HUES6 (cell line): ENCODE data around the gene TSC22D4.

Experiments
- H3K27ac ChIP-seq: 2 replicates; pipeline ENCODE4 v1.7.0; 2013; ENCODE audit warnings: low read depth, mild to moderate bottlenecking, low read length, inconsistent platforms
- H3K27me3 ChIP-seq: 2 replicates; pipeline ENCODE4 v1.6.1; 2013; ENCODE audit warnings: low read length; ENCODE audit not compliant: control insufficient read depth, insufficient read depth
- H3K36me3 ChIP-seq: 2 replicates; pipeline ENCODE4 v1.6.1; 2013; ENCODE audit warnings: low read length; ENCODE audit not compliant: control insufficient read depth, insufficient read depth
- H3K4me1 ChIP-seq: 2 replicates; pipeline ENCODE4 v1.6.1; 2013; ENCODE audit warnings: low read length; ENCODE audit not compliant: control insufficient read depth, insufficient read depth
- H3K4me3 ChIP-seq: 2 replicates; pipeline ENCODE4 v1.5.1; 2013; ENCODE audit warnings: low read depth, low read length
- H3K9ac ChIP-seq: one replicate; pipeline ENCODE4 v1.6.1; 2013; ENCODE audit warnings: mild to moderate bottlenecking, low read length
- H3K9me3 ChIP-seq: 2 replicates; pipeline ENCODE4 v1.6.1; 2013; ENCODE audit warnings: low read depth, low read length; ENCODE audit not compliant: control insufficient read depth, insufficient read depth

TSC22D4 gene

DNA sequence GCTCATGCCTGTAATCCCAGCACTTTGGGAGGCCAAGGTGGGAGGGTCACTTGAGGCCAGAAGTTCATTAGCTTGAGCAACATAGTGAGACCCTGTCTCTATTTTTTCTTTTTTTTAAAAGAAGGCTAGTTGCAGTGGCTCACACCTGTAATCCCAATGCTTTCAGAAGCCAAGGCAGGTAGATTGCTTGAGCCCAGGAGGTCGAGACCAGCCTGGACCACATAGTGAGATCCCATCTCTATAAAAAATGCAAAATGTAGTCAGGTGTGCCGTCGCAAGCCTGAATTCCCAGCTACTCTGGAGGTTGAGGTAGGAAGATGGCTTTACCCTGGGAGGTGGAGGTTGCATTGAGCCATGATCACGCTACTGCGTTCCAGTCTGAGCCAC is 12.2 kb upstream of the TSC22D4 start:
- Histone ChIP-seq H3K36me3 (0 out of 2 replicates have a peak, but pooled peaks cover 4% of the 10 kb centered on the region), H3K4me1 (peaks cover 13% of the 10 kb centered on the region; the same call in 1 of the 2 replicates), H3K4me3 (no peak overlapping the region), H3K9me3 (no peaks in the 10 kb centered on the region), H3K9ac (no peak overlapping the region), H3K27ac (no peak overlapping the region), H3K27me3 (peaks cover 8% of the 10 kb centered on the region)

DNA sequence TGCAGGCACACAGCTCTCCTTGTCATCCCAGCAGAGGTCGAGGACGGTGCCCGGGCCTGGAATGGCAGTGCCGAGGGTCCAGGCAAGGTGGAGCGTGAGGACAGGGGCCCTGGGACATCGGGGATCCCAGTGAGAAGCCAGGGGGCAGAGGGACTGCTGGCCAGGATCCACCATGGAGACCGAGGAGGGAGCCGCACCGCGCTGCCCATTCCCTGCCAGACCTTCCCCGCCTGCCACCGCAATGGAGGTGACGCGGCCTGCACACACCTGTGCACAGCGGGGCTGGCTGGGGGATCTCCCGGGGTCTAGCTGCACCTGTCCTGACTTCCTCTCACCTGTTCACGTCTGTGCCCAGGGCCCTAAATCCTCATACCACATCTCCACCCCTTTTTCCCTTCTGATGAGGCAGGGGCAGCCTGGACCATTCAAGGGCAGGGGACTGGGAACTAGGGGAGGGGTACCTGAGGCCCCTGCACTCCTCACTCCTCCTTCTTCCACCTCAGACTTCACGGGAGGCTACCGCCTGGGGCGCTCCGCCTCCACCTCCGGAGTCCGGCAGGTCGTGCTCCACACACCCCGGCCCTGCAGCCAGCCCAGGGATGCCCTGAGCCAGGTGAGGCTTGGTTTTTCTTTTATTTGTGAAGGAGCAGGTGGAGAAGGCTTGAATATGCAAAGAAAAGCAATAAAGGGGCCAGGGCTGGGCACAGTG is 11.6 kb upstream of the TSC22D4 start:
- Histone ChIP-seq H3K27ac (no peak overlapping the region), H3K9me3 (no peaks in the 10 kb centered on the region), H3K36me3 (0 out of 2 replicates have a peak, but pooled peaks cover 4% of the 10 kb centered on the region), H3K27me3 (peaks cover 8% of the 10 kb centered on the region), H3K9ac (no peak overlapping the region), H3K4me1 (peaks cover 19% of the 10 kb centered on the region; the same call in 1 of the 2 replicates), H3K4me3 (no peak overlapping the region)

DNA sequence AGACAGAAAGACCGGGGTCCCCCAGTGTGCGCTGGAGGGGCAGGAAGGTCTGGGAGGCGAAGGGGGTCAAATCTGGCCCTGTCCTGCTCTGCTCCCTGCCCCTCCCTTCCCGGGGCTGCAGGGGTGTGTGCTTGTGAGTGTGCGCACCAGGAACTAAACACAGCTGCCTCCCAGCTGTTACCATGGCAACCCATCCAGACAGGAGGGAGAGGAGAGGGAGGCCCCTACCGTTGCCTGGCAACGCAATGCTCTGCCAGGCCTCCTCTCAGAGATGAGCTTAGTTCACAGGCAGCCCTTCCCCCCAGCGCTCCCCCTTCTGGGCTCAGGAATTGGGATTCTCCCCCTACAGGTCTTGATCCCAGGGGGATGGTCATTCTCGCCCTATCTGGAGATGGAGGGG is 10.8 kb upstream of the TSC22D4 start:
- H3K27ac ChIP-seq, result no peak overlapping the region
- H3K36me3 ChIP-seq, result 0 out of 2 replicates have a peak, but pooled peaks cover 4% of the 10 kb centered on the region
- H3K4me3 ChIP-seq, result no peak overlapping the region
- H3K4me1 ChIP-seq, result peaks cover 25% of the 10 kb centered on the region; the same call in 1 of the 2 replicates
- no peak overlapping the region for H3K9ac ChIP-seq
- no peaks in the 10 kb centered on the region for H3K9me3 ChIP-seq
- H3K27me3 ChIP-seq, result peaks cover 8% of the 10 kb centered on the region

DNA sequence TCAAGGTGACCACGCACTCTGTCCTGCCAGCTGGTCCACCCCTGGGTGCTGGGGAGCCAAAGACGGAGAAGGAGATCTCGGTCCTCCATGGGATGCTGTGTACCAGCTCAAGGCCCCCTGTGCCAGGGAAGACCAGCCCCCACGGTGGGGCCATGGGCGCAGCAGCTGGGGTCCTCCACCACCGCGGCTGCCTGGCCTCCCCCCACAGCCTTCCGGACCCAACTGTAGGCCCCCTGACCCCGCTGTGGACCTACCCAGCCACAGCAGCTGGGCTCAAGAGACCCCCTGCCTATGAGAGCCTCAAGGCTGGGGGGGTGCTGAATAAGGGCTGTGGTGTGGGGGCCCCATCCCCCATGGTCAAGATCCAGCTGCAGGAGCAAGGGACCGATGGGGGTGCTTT is 10.1 kb upstream of the TSC22D4 start:
- 0 out of 2 replicates have a peak, but pooled peaks cover 4% of the 10 kb centered on the region for H3K36me3 ChIP-seq
- H3K27me3 ChIP-seq, result peaks cover 8% of the 10 kb centered on the region

DNA sequence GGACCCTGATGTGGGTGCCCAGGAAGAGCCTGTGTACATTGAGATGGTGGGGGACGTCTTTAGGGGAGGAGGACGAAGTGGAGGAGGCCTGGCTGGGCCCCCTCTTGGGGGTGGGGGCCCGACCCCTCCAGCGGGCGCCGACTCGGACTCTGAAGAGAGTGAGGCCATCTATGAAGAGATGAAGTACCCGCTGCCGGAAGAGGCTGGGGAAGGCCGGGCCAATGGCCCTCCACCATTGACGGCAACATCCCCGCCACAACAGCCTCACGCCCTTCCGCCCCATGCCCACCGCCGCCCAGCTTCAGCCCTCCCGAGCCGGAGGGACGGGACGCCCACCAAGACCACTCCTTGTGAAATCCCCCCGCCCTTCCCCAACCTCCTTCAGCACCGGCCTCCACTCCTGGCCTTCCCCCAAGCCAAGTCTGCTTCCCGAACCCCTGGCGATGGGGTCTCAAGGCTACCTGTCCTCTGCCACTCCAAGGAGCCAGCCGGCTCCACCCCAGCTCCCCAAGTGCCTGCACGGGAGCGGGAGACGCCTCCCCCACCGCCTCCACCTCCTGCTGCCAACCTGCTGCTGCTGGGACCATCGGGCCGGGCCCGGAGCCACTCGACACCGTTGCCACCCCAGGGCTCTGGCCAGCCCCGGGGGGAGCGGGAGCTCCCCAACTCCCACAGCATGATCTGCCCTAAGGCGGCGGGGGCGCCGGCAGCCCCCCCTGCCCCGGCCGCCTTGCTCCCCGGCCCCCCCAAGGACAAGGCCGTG is 9.5 kb upstream of the TSC22D4 start:
- peaks cover 8% of the 10 kb centered on the region for H3K27me3 ChIP-seq
- H3K9me3 ChIP-seq, result no peaks in the 10 kb centered on the region
- no peak overlapping the region for H3K9ac ChIP-seq
- H3K4me1 ChIP-seq, result peaks cover 29% of the 10 kb centered on the region; the same call in 1 of the 2 replicates
- H3K27ac ChIP-seq, result no peak overlapping the region
- H3K36me3 ChIP-seq, result 0 out of 2 replicates have a peak, but pooled peaks cover 4% of the 10 kb centered on the region
- no peak overlapping the region for H3K4me3 ChIP-seq

More for the DNA sequence above, 10.1 kb upstream of the TSC22D4 start:
- no peak overlapping the region for H3K4me3 ChIP-seq
- peaks cover 29% of the 10 kb centered on the region; the same call in 1 of the 2 replicates for H3K4me1 ChIP-seq
- H3K27ac ChIP-seq, result no peak overlapping the region
- H3K9ac ChIP-seq, result no peak overlapping the region
- no peaks in the 10 kb centered on the region for H3K9me3 ChIP-seq

DNA sequence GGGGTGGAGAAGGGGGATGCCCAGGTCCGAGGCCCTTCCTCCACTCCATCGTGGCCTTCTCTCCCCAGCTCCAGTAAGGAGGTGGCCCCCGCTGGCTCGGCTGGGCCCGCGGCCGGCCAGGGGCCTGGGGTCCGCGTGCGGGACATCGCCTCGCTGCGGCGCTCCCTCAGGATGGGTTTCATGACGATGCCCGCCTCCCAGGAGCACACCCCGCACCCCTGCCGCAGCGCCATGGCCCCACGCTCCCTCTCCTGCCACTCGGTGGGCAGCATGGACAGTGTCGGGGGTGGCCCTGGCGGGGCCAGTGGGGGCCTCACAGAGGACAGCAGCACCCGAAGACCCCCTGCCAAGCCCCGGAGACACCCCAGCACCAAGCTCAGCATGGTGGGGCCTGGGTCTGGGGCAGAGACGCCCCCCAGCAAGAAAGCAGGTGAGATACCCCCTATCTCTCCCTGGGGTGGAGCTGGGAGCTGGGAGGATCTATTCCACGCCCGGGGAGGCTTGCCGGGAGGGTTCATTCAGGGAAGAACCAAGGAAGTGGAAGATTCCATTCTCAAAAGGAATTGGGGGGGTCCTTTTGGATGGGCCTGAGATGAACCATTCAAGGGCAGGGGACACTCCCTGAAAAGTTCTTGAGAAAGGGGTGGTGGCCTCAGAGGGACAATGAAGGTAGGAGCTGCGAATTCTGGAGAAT is 7.9 kb upstream of the TSC22D4 start:
- no peaks in the 10 kb centered on the region; the same call in 1 of the 2 replicates for H3K27me3 ChIP-seq
- no peak overlapping the region for H3K9ac ChIP-seq
- 0 out of 2 replicates have a peak, but pooled peaks cover 4% of the 10 kb centered on the region for H3K36me3 ChIP-seq
- no peak overlapping the region for H3K27ac ChIP-seq
- peaks cover 32% of the 10 kb centered on the region; the same call in 1 of the 2 replicates for H3K4me1 ChIP-seq
- no peak overlapping the region for H3K4me3 ChIP-seq
- H3K9me3 ChIP-seq, result no peaks in the 10 kb centered on the region

DNA sequence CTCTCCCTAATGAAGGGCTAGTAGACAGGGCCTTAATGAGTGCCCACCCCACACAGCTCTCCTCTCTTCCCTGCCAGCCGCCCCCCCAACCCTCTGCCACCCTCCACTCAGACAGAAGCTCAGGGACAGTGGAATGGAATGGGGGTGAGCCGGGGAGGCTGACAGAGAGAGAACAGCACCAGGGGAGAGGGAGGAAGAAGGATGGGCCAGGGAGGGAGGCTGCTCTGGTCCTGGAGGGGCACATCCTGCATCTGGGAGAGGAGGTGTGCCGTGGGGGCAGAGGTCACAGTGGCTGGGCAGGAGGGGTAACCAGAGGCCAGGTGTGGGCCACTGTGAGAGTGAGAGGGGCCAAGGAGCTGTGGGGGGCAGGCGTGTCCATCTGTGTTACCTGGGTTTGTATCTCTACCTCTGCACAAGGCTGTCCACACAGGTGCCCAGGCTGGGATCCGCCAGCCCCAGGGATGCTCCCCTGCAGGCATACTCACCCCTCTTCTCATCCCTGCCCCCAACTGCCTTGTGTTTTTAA is 7.2 kb upstream of the TSC22D4 start:
- Histone ChIP-seq H3K9ac (no peak overlapping the region), H3K27ac (no peak overlapping the region), H3K9me3 (no peaks in the 10 kb centered on the region), H3K36me3 (0 out of 2 replicates have a peak, but pooled peaks cover 4% of the 10 kb centered on the region), H3K27me3 (no peaks in the 10 kb centered on the region; the same call in 1 of the 2 replicates), H3K4me3 (no peak overlapping the region), H3K4me1 (peaks cover 32% of the 10 kb centered on the region; the same call in 1 of the 2 replicates)

DNA sequence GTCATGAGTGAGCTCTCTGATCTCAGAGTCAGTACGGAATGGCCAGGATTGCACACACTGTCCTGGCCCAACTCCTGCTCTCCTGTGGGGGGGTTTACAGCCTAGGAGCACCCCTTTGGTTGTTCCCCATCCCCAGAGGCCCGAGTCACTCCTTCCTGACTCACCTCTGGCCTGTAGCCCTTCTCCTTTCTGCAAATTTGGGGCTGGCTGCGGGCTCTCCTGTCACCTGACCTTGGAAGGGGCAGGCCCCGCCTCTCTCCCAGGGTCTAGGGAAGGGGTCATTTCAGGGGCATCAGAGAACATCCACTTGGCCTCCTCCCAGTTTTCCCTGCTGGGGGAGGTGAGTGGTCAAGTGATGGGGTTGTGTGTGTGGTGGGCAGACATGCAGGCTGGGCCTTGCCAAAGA is 6.5 kb upstream of the TSC22D4 start:
- Histone ChIP-seq H3K9me3 (no peaks in the 10 kb centered on the region), H3K9ac (no peak overlapping the region), H3K27ac (no peak overlapping the region), H3K4me1 (peaks cover 32% of the 10 kb centered on the region; the same call in 1 of the 2 replicates), H3K27me3 (no peaks in the 10 kb centered on the region; the same call in 1 of the 2 replicates), H3K36me3 (0 out of 2 replicates have a peak, but pooled peaks cover 4% of the 10 kb centered on the region), H3K4me3 (no peak overlapping the region)

DNA sequence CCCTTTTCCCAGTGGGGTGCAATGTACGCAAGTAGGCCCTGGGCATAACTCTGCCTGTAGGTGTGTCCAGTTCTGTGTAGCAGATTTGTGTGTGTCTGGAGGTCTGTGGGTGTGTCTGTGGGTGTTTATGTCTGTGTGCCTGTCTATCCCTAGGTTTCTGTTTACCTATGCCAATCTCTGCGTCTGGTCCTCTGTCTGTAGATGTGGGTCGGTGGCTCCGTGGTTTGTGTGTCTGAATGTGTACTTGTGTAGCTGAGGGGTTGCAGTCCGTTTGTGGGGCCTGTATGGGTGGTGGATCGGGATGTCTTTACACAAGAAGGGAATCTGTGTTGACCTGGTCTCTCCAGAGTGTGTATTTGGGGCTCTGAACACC is 5.6 kb upstream of the TSC22D4 start:
- peaks cover 29% of the 10 kb centered on the region for H3K4me1 ChIP-seq
- no peak overlapping the region for H3K27ac ChIP-seq
- H3K9me3 ChIP-seq, result no peaks in the 10 kb centered on the region
- peak overlapping the region; percentile 38 for H3K9ac ChIP-seq
- H3K4me3 ChIP-seq, result peak overlapping the region; percentile 90
- H3K27me3 ChIP-seq, result no peaks in the 10 kb centered on the region; the same call in 1 of the 2 replicates
- H3K36me3 ChIP-seq, result 0 out of 2 replicates have a peak, but pooled peaks cover 4% of the 10 kb centered on the region
